Calu3 (cell line): ENCODE measurements around the gene TGM2. TPM values are rescaled to one million over a fixed set of nuclear protein-coding genes. Genes with fewer than 3 reads are reported as not detected.

Experiments
- BruUV-seq: library from RNA; stranded (reverse); fragments of 400-500 nt; replicated peaks from 2 replicates; lab custom pipeline; 2021; lab: Mats Ljungman, UMichigan
- CTCF ChIA-PET: fragments of 300-600 bp; sonication (Branson Sonifier 250); formaldehyde crosslinking; loops from one replicate; lab custom pipeline; 2022; ENCODE audit warnings: antibody characterized with exemption; lab: Charles Lee
- DNase-seq: peaks from one replicate; pipeline ENCODE4 v3.0.0; 2022
- H3K27ac Mint-ChIP-seq: one replicate; pipeline ENCODE4 v1.8.0; 2022; ENCODE audit warnings: mixed read lengths; ENCODE audit not compliant: unreplicated experiment
- H3K27me3 Mint-ChIP-seq: one replicate; pipeline ENCODE4 v1.8.0; 2022; ENCODE audit warnings: mixed read lengths; ENCODE audit not compliant: unreplicated experiment
- H3K36me3 Mint-ChIP-seq: one replicate; pipeline ENCODE4 v1.8.0; 2022; ENCODE audit warnings: mild to moderate bottlenecking, moderate library complexity, mixed read lengths; ENCODE audit not compliant: insufficient read depth, unreplicated experiment
- H3K4me1 Mint-ChIP-seq: one replicate; pipeline ENCODE4 v1.8.0; 2022; ENCODE audit warnings: mild to moderate bottlenecking, low read depth, mixed read lengths; ENCODE audit not compliant: unreplicated experiment
- H3K4me3 Mint-ChIP-seq: one replicate; pipeline ENCODE4 v1.8.0; 2022; ENCODE audit warnings: mild to moderate bottlenecking, low read depth, moderate library complexity, mixed read lengths; ENCODE audit not compliant: unreplicated experiment
- H3K9me3 Mint-ChIP-seq: one replicate; pipeline ENCODE4 v1.8.0; 2022; ENCODE audit warnings: low read depth, mixed read lengths; ENCODE audit not compliant: unreplicated experiment
- CTCF ChIP-seq: fragments of 200-600 bp; IDR thresholded peaks from one replicate; pipeline ENCODE4 v1.8.0; 2022; ENCODE audit warnings: antibody characterized with exemption; ENCODE audit not compliant: unreplicated experiment
- intact Hi-C: fragments of 100-400 bp; cut with micrococcal nuclease; formaldehyde crosslinking; loops from one replicate; pipeline ENCODE4 v1.10.0; 2022; ENCODE audit not compliant: unreplicated experiment
- total RNA-seq: library from RNA; stranded (reverse); gene quantifications from 2 replicates; pipeline ENCODE4 v1.2.3, GENCODE V29; 2022

TGM2 gene
- total RNA-seq, 1 experiment from 2014 or later, result 311 TPM

- Mint-ChIP-seq H3K27ac (peak overlapping the region; percentile 40), H3K36me3 (peaks cover 35% of the 10 kb centered on the region), H3K4me3 (peak overlapping the region; percentile 13), H3K4me1 (peaks cover 55% of the 10 kb centered on the region), H3K27me3 (no peaks in the 10 kb centered on the region), H3K9me3 (no peaks in the 10 kb centered on the region)
- DNase-seq, result peak; percentile 64
- CTCF ChIA-PET, result interaction anchor here (0.5 to 2.5 kb wide), 6 partner anchors 16 to 134 kb away, joined by 3 to 13 read pairs (median 5); no protein-coding TSS in a partner anchor
- TF ChIP-seq CTCF, result no peak
- intact Hi-C loops, result loop anchor here (5.0 kb wide), 1 partner anchor 40 kb away; the partner anchor contains the start of gene TGM2
- no TSS peak for BruUV-seq
These were observed 38.0 kb downstream of the TGM2 start for GRCh38 chr20:38126932-38127621.

- no TSS peak for BruUV-seq
- no peak for TF ChIP-seq CTCF
- Mint-ChIP-seq H3K9me3 (no peaks in the 10 kb centered on the region), H3K36me3 (peaks cover 35% of the 10 kb centered on the region), H3K27ac (peak overlapping the region; percentile 40), H3K4me1 (peaks cover 55% of the 10 kb centered on the region), H3K4me3 (peak overlapping the region; percentile 13), H3K27me3 (no peaks in the 10 kb centered on the region)
- peak; percentile 89 for DNase-seq
- intact Hi-C loops, result loop anchor here (5.0 kb wide), 1 partner anchor 41 kb away; the partner anchor contains the start of gene TGM2
- CTCF ChIA-PET, result interaction anchor here (0.5 to 2.5 kb wide), 13 partner anchors 12 to 134 kb away, joined by 3 to 13 read pairs (median 5); partner anchors contain the start of gene TGM2
These were observed 38.7 kb downstream of the TGM2 start for GRCh38 chr20:38126146-38126921.

GRCh38 chr20:38125157-38126056, 39.7 kb downstream of the TGM2 start:
- H3K27ac Mint-ChIP-seq, result peak overlapping the region; percentile 40
- H3K27me3 Mint-ChIP-seq, result no peaks in the 10 kb centered on the region
- no peaks in the 10 kb centered on the region for H3K9me3 Mint-ChIP-seq
- intact Hi-C loops, result loop anchor here (5.0 kb wide), 1 partner anchor 42 kb away; the partner anchor contains the start of gene TGM2
- DNase-seq, result peak; percentile 91
- BruUV-seq, result no TSS peak
- H3K36me3 Mint-ChIP-seq, result peaks cover 27% of the 10 kb centered on the region
- H3K4me3 Mint-ChIP-seq, result peak overlapping the region; percentile 13
- CTCF ChIA-PET, result interaction anchor here (0.9 to 2.5 kb wide), 9 partner anchors 11 to 96 kb away, joined by 3 to 13 read pairs (median 6); partner anchors contain the start of gene TGM2
- TF ChIP-seq CTCF, result peak; percentile 61
- peaks cover 55% of the 10 kb centered on the region for H3K4me1 Mint-ChIP-seq
